Testis (tissue), 3 donors: ENCODE measurements around the gene CHST3. TPM values are rescaled to one million over a fixed set of nuclear protein-coding genes. Genes with fewer than 3 reads are reported as not detected.
A peak's percentile ranks its signal among the peaks of the same experiment; 100 is the strongest.
"Not testable (repeated sequence)": the region's sequence is repeated elsewhere in the genome, so short reads cannot be mapped to it uniquely, and the experiment has no call there.

Experiments
- DNase-seq: peaks from one replicate; pipeline ENCODE4 v3.0.0-alpha.2; 2019
- H3K27ac ChIP-seq, 2 donors: fragments of 200-600 bp; sonication (generic); one replicate each; pipeline ENCODE4 v1.5.1; 2019
- H3K27me3 ChIP-seq: fragments of 200-600 bp; sonication (generic); one replicate; pipeline ENCODE4 v1.5.1; 2019
- H3K36me3 ChIP-seq: fragments of 200-600 bp; sonication (generic); one replicate; pipeline ENCODE4 v1.5.1; 2017; ENCODE audit warnings: low read depth; ENCODE audit errors: missing control alignments
- H3K4me1 ChIP-seq: fragments of 200-600 bp; sonication (generic); one replicate; pipeline ENCODE4 v1.5.1; 2019
- H3K4me3 ChIP-seq, 2 donors: fragments of 200-600 bp; sonication (generic); one replicate each; pipeline ENCODE4 v1.5.1; 2017 to 2019
- H3K9me3 ChIP-seq: fragments of 200-600 bp; sonication (generic); one replicate; pipeline ENCODE4 v1.5.1; 2017
- POLR2A ChIP-seq: fragments of 450-650 bp; IDR thresholded peaks from one replicate; pipeline ENCODE4 v1.6.1; 2017; ENCODE audit warnings: antibody characterized with exemption, mild to moderate bottlenecking, moderate library complexity
- WGBS, 2 donors: methylation state at CpG; one replicate each; pipeline ENCODE4 v1.1.5; 2018; 5-methylcytosine and 5-hydroxymethylcytosine counted together
- intact Hi-C: fragments of 100-400 bp; cut with DNase I; formaldehyde crosslinking; loops from one replicate; pipeline ENCODE4 v1.15.1; 2023; ENCODE audit warnings: low total_unique reads
- polyA plus RNA-seq: library from polyadenylated mRNA; stranded (reverse); fragments of 350-450 nt; fragmentation: Illumina TruSeq; extraction: RNeasy Lipid Tissue Mini Kit (QIAGEN cat#74804); gene quantifications from one replicate; pipeline ENCODE4 v1.2.3, GENCODE V29; 2014; ENCODE audit warnings: low read depth, low replicate concordance; ENCODE audit not compliant: insufficient read depth
- total RNA-seq, 2 donors: library from RNA; depleted of rRNA; stranded (reverse); fragments of >200 nt; gene quantifications; one replicate each; pipeline ENCODE4 v1.2.3, GENCODE V29; 2016
- TF ChIP-seq, protein P1 (sequence below), 3 experiments: fragments of 450-650 bp in 2 of 3; fragments of 200-600 bp in 1 of 3; sonication (generic) in 1 of 3; IDR thresholded peaks; one replicate each; pipeline ENCODE4 v1.5.1; 2016 to 2019; ENCODE audit warnings: antibody characterized with exemption in 3 of 3, mild to moderate bottlenecking in 2 of 3, moderate library complexity in 1 of 3

Gene CHST3
- total and polyA plus RNA-seq, 3 donors from 2014 or later = 55.3 to 218 (median 107) TPM

DNA sequence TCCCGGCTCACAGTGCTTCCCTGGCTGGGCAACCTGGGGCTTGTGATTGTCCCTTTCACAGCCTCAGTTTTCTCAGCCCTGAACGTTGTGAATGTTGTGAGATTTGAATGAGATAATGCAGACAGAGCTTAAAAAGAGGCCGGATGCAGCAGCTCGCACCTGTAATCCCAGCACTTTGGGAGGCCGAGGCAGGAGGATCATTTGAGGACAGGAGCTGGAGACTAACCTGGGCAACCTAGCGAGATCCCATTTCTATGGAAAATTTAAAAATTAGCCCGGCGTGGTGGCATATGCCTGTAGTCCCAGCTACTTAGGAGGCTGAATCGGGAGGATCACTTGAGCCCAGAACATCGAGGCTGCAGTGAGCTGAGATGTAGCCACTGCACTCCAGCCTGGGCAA is 67.5 kb downstream of the CHST3 start:
- intact Hi-C loops = no loop called here
- TF ChIP-seq, protein P1, sequence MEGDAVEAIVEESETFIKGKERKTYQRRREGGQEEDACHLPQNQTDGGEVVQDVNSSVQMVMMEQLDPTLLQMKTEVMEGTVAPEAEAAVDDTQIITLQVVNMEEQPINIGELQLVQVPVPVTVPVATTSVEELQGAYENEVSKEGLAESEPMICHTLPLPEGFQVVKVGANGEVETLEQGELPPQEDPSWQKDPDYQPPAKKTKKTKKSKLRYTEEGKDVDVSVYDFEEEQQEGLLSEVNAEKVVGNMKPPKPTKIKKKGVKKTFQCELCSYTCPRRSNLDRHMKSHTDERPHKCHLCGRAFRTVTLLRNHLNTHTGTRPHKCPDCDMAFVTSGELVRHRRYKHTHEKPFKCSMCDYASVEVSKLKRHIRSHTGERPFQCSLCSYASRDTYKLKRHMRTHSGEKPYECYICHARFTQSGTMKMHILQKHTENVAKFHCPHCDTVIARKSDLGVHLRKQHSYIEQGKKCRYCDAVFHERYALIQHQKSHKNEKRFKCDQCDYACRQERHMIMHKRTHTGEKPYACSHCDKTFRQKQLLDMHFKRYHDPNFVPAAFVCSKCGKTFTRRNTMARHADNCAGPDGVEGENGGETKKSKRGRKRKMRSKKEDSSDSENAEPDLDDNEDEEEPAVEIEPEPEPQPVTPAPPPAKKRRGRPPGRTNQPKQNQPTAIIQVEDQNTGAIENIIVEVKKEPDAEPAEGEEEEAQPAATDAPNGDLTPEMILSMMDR (IDR thresholded peaks at IDR 0.05) = no peak
- no peak for TF ChIP-seq POLR2A
- Histone ChIP-seq H3K4me1 (peaks cover 76% of the 10 kb centered on the region), H3K27me3 (no peaks in the 10 kb centered on the region), H3K36me3 (no peaks in the 10 kb centered on the region), H3K4me3 (peak overlapping the region in 1 of 2 donors; percentile 24), H3K9me3 (no peaks in the 10 kb centered on the region), H3K27ac (peak overlapping the region; percentile 80 to 92)
- WGBS, 2 donors = 78 to 84% methylated on average over 9 to 10 of the region's 10 CpGs
- DNase-seq = no peak

DNA sequence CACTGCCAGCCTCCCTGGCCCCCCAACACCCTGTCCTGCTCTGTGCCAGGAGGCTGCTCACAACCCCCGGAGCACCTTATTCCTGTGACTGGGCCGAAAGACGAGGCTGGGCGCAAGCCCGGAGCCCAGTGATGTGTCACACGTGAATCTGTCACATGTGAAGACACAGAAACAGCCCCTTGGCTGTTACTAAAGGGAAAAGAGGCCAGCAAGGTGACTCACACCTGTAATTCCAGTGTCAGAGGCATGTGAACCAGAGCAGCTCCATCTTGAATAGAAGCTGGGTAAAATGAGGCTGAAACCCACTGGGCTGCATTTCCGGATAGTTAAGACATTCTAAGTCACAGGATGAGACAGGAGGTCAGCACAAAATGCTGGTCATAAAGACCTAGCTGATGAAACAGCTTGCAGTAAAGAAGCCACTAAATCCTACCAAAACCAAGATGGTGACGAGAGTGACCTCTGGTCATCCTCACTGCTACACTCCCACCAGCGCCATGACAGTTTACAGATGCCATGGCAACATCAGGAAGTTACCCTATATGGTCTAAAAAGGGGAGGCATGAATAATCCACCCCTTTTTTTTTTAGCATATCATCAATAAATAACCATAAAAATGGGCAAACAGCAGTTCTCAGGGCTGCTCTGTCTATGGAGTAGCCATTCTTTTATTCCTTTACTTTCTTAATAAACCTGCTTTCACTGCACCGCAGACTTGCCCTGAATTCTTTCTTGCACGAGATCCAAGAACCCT is 68.4 kb downstream of the CHST3 start:
- Histone ChIP-seq H3K27ac (peak overlapping the region; percentile 80 to 92), H3K4me1 (peaks cover 80% of the 10 kb centered on the region)
- H3K36me3 ChIP-seq, intact Hi-C loops, H3K27me3 ChIP-seq, H3K4me3 ChIP-seq, DNase-seq, H3K9me3 ChIP-seq: not testable (repeated sequence)
- 67 to 85% methylated on average over 8 to 11 of the region's 11 CpGs for WGBS, 2 donors

DNA sequence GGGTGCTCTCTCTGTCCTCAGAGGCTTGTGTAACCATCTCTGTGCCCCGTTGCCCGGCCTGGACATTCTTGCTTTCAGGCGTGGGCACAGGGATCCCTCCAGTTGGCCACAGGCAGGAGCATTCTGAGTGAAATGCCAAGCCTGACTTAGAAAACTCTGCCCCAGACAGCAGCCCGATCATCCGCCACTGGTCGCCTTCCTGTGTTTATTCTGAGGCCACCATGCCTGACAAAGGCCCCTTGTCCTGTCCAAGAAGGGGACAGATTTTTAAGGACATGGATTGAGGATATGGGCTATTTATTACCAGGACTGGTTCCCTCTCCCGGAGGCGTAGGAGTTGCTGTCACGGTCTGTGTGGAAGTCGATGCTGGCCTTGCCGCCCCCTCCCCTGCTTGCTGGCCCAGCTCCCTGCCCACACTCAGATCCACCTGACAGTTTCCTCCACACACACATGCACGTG is 69.9 kb downstream of the CHST3 start:
- no peaks in the 10 kb centered on the region for H3K9me3 ChIP-seq
- H3K27me3 ChIP-seq = no peaks in the 10 kb centered on the region
- TF ChIP-seq POLR2A = no peak
- TF ChIP-seq, protein P1 (IDR thresholded peaks at IDR 0.05) = no peak
- DNase-seq = no peak
- H3K4me3 ChIP-seq = no peak overlapping the region
- no peaks in the 10 kb centered on the region for H3K36me3 ChIP-seq
- H3K27ac ChIP-seq = peak overlapping the region; percentile 63 to 92
- 63 to 87% methylated on average over 6 to 12 of the region's 12 CpGs for WGBS, 2 donors
- intact Hi-C loops = no loop called here
- H3K4me1 ChIP-seq = peaks cover 92% of the 10 kb centered on the region

DNA sequence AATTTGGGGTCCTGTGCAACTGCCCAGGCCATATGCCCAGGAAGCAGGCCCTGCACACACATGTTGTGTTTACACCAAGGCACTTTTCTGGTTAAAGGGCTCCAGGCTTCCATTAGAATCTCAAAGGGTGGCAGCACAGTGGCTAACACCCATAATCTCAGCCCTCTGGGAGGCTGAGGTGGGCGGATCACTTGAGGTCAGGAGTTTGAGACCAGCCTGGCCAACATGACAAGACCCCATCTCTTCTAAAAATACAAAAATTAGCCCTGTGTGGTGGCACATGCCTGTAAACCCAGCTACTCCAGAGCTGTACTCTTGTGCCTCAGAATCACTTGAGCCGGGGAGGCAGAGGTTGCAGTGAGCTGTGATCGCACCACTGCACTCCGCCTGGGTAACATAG is 70.6 kb downstream of the CHST3 start:
- H3K27ac ChIP-seq = peak overlapping the region; percentile 56 to 92
- no peak for DNase-seq
- H3K36me3 ChIP-seq = no peaks in the 10 kb centered on the region
- no peak overlapping the region for H3K4me3 ChIP-seq
- peaks cover 92% of the 10 kb centered on the region for H3K4me1 ChIP-seq
- H3K9me3 ChIP-seq = no peaks in the 10 kb centered on the region
- no peak for TF ChIP-seq POLR2A
- TF ChIP-seq, protein P1 (IDR thresholded peaks at IDR 0.05) = no peak
- intact Hi-C loops = no loop called here
- H3K27me3 ChIP-seq = no peaks in the 10 kb centered on the region
- 96 to 100% methylated on average over 4 of the region's 4 CpGs for WGBS, 2 donors

DNA sequence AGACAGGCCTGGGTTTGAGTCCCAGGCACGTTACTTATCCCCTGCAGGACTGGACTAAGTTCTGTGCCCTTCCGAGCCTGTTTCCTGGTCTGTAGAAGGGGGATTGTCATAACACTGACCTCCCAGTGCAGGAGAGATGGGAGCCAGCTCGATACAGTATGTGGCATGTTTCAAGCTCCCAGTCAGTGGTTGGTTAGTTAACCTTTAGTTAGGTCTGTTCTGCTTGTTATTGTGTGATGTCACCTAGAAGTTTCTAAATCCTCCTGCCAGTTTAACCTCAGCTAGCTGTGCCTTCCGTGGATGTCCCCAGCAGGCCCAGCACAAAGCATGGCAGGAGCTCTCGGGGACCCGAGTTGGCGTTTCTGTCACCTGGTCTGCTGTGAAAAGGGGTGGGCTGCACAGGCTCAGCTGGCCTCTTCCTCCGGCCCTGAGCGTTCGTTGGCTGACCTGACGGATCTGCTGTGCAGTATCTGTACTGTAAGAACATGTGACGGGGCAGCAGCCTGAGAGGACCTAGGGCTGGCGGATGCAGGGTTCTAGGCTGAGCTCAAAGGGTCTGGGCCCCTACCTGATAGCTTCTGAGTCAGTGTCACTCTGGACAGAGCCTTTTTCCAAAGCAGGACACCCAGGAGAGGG is 71.2 kb downstream of the CHST3 start:
- H3K36me3 ChIP-seq = no peaks in the 10 kb centered on the region
- peak overlapping the region; percentile 56 to 92 for H3K27ac ChIP-seq
- DNase-seq = peak; percentile 75
- no peaks in the 10 kb centered on the region for H3K9me3 ChIP-seq
- no peak overlapping the region for H3K4me3 ChIP-seq
- WGBS, 2 donors = 48 to 61% methylated on average over 9 to 13 of the region's 13 CpGs
- TF ChIP-seq, protein P1 (IDR thresholded peaks at IDR 0.05) = no peak
- TF ChIP-seq POLR2A = no peak
- intact Hi-C loops = no loop called here
- no peaks in the 10 kb centered on the region for H3K27me3 ChIP-seq
- H3K4me1 ChIP-seq = peaks cover 89% of the 10 kb centered on the region
